A673 (cell line): ENCODE results near the gene NOB1. TPM values are rescaled to one million over a fixed set of nuclear protein-coding genes. Genes with fewer than 3 reads are reported as not detected.
A peak's percentile ranks its signal among the peaks of the same experiment; 100 is the strongest.

Source experiments
- BruUV-seq: library from RNA; stranded (reverse); fragments of 400-500 nt; replicated peaks from 2 replicates; lab custom pipeline; 2021; lab: Mats Ljungman, UMichigan
- CTCF ChIA-PET: fragments of 300-600 bp; sonication (Branson Sonifier 250); formaldehyde crosslinking; loops from one replicate; lab custom pipeline; 2022; ENCODE audit warnings: antibody characterized with exemption; lab: Charles Lee
- POLR2A ChIA-PET: fragments of 300-600 bp; sonication (Branson Sonifier 250); formaldehyde crosslinking; loops from one replicate; lab custom pipeline; 2022; ENCODE audit warnings: antibody characterized with exemption; ENCODE audit not compliant: low non-redundant PET; lab: Charles Lee
- DNase-seq: peaks from one replicate; pipeline ENCODE4 v3.0.0-alpha.2; 2015; ENCODE audit warnings: low spot score
- H3K27ac ChIP-seq: fragments of 200-600 bp; sonication (generic); 2 replicates; pipeline ENCODE4 v1.5.1; 2016; ENCODE audit warnings: mixed run types, low read depth, mild to moderate bottlenecking, mixed read lengths, antibody characterized with exemption, low read length; ENCODE audit not compliant: poor library complexity, severe bottlenecking
- H3K27me3 ChIP-seq: fragments of 200-600 bp; sonication (generic); replicated peaks from 2 replicates; pipeline ENCODE4 v1.6.1; 2017; ENCODE audit warnings: mixed run types, low read depth, mild to moderate bottlenecking, mixed read lengths, antibody characterized with exemption, low read length; ENCODE audit not compliant: insufficient read depth, poor library complexity
- H3K36me3 ChIP-seq: fragments of 200-600 bp; sonication (generic); 2 replicates; pipeline ENCODE4 v1.6.1; 2016; ENCODE audit warnings: mixed run types, mild to moderate bottlenecking, mixed read lengths, antibody characterized with exemption, low read length; ENCODE audit not compliant: insufficient read depth, poor library complexity, severe bottlenecking
- H3K4me1 ChIP-seq: fragments of 200-600 bp; sonication (generic); 2 replicates; pipeline ENCODE4 v1.6.1; 2017; ENCODE audit warnings: mixed run types, mild to moderate bottlenecking, mixed read lengths, antibody characterized with exemption, low read length; ENCODE audit not compliant: insufficient read depth, poor library complexity, severe bottlenecking
- H3K4me3 ChIP-seq: fragments of 200-600 bp; sonication (generic); 2 replicates; pipeline ENCODE4 v1.5.1; 2016; ENCODE audit warnings: low read depth, mixed run types, mild to moderate bottlenecking, mixed read lengths, low read length; ENCODE audit not compliant: poor library complexity, severe bottlenecking
- H3K9me3 ChIP-seq: fragments of 200-600 bp; sonication (generic); 2 replicates; pipeline ENCODE4 v1.6.1; 2016; ENCODE audit warnings: mixed run types, low read depth, mild to moderate bottlenecking, mixed read lengths, antibody characterized with exemption, low read length; ENCODE audit not compliant: poor library complexity, severe bottlenecking
- EZH2 ChIP-seq: fragments of 200-600 bp; sonication (generic); IDR thresholded peaks from 2 replicates; pipeline ENCODE4 v1.6.1; 2017; ENCODE audit warnings: borderline replicate concordance, low read depth, mild to moderate bottlenecking, mixed read lengths, antibody characterized with exemption, low read length; ENCODE audit not compliant: poor library complexity, severe bottlenecking
- intact Hi-C: fragments of 100-400 bp; cut with micrococcal nuclease; formaldehyde crosslinking; loops from one replicate; pipeline ENCODE4 v1.10.0; 2022; ENCODE audit not compliant: unreplicated experiment
- total RNA-seq: library from RNA; stranded (reverse); gene quantifications from 2 replicates; pipeline ENCODE4 v1.2.3, GENCODE V29; 2021
- TF ChIP-seq, protein P1 (sequence below): fragments of 300-800, 200-600 bp; sonication (generic); conservative IDR thresholded peaks from 2 replicates; pipeline ENCODE4 v1.5.1; 2017; ENCODE audit warnings: low read depth, mild to moderate bottlenecking, antibody characterized with exemption, low read length, moderate library complexity, mixed read lengths

The NOB1 gene
- total RNA-seq, 1 experiment from 2014 or later, result 93.3 TPM

GRCh38 chr16:69744363-69745231 lies 10.1 kb downstream of the NOB1 start:
- H3K36me3 ChIP-seq, result peaks cover 91% of the 10 kb centered on the region
- POLR2A ChIA-PET, result no interaction called here
- H3K27ac ChIP-seq, result no peak overlapping the region
- CTCF ChIA-PET, result no interaction called here
- DNase-seq, result no peak
- H3K9me3 ChIP-seq, result no peaks in the 10 kb centered on the region
- no peaks in the 10 kb centered on the region for H3K27me3 ChIP-seq
- no peak for TF ChIP-seq EZH2
- TF ChIP-seq, protein P1, sequence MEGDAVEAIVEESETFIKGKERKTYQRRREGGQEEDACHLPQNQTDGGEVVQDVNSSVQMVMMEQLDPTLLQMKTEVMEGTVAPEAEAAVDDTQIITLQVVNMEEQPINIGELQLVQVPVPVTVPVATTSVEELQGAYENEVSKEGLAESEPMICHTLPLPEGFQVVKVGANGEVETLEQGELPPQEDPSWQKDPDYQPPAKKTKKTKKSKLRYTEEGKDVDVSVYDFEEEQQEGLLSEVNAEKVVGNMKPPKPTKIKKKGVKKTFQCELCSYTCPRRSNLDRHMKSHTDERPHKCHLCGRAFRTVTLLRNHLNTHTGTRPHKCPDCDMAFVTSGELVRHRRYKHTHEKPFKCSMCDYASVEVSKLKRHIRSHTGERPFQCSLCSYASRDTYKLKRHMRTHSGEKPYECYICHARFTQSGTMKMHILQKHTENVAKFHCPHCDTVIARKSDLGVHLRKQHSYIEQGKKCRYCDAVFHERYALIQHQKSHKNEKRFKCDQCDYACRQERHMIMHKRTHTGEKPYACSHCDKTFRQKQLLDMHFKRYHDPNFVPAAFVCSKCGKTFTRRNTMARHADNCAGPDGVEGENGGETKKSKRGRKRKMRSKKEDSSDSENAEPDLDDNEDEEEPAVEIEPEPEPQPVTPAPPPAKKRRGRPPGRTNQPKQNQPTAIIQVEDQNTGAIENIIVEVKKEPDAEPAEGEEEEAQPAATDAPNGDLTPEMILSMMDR, result no peak
- H3K4me1 ChIP-seq, result no peaks in the 10 kb centered on the region
- intact Hi-C loops, result no loop called here
- no peak overlapping the region for H3K4me3 ChIP-seq
- BruUV-seq, result no TSS peak

DNA sequence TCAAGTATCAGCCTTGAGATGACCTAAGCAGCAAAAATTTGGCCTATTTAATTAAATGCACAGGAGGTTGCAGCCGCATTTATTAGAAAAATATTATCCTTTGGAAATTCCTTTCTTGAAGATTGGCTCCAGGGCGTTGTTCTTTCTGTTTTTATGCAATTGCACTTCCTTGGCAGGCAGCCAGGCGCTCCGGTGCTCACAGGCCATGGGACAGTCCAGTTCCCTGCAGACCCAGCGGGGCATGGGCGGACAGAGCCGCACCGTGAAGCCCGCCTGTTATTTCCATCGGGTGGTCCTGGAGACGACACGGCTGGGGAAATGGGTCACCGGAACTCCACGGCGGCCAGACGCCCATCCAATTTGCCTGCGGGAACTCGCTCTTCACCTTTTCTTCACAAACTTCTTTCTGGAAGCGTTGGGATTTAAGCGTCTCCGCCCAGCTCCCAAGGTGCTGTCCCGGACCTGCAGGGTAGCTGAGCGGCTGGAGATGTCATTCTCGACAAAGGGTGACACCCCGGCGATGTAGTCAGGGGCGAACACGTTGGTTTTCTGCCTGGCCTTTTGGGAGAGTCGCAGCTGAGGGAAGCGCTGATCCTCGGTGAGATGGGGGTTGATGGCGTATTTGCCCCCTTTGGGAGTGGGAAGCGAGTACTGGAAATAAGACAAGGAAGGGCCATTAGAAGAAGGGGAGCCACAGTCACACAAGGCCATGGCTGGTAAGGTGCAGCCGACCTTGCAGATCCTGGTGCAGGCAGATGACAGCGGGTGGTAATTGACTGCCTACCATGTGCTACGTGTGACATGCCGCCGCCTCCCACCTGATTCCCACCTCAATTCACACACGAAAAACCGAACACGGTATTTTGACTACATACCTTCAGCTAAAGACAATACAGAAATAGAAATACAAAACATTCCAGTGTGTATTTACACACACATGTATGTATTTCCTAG lies 12.5 kb downstream of the NOB1 start:
- Histone ChIP-seq H3K27me3 (no peaks in the 10 kb centered on the region), H3K27ac (no peak overlapping the region), H3K36me3 (peaks cover 71% of the 10 kb centered on the region), H3K4me3 (no peak overlapping the region), H3K4me1 (no peaks in the 10 kb centered on the region), H3K9me3 (no peaks in the 10 kb centered on the region)
- intact Hi-C loops, result no loop called here
- ChIA-PET CTCF (no interaction called here), POLR2A (interaction anchor here (0.8 kb wide), 1 partner anchor 327 kb away, joined by 3 read pairs; no protein-coding TSS in a partner anchor)
- DNase-seq, result no peak
- TF ChIP-seq, protein P1, result no peak
- TF ChIP-seq EZH2, result no peak
- BruUV-seq, result TSS peak; percentile 63

GRCh38 chr16:69741519-69741918 lies 13.2 kb downstream of the NOB1 start:
- H3K9me3 ChIP-seq, result no peaks in the 10 kb centered on the region
- no peaks in the 10 kb centered on the region for H3K27me3 ChIP-seq
- no peak overlapping the region for H3K4me3 ChIP-seq
- no TSS peak for BruUV-seq
- ChIA-PET POLR2A (interaction anchor here (0.8 kb wide), 1 partner anchor 326 kb away, joined by 3 read pairs; no protein-coding TSS in a partner anchor), CTCF (no interaction called here)
- H3K36me3 ChIP-seq, result peaks cover 66% of the 10 kb centered on the region
- H3K4me1 ChIP-seq, result no peaks in the 10 kb centered on the region
- no peak for TF ChIP-seq EZH2
- TF ChIP-seq, protein P1, result no peak
- no peak for DNase-seq
- no peak overlapping the region for H3K27ac ChIP-seq
- intact Hi-C loops, result no loop called here
